Keratinocyte (primary cell): ENCODE measurements around the gene ZCCHC7.

Source experiments
- CTCF ChIP-seq, 3 experiments: IDR thresholded peaks in 1 of 3; conservative IDR thresholded peaks in 1 of 3; optimal IDR thresholded peaks in 1 of 3; 2 replicates in 2 of 3; 3 replicates in 1 of 3; pipeline versions ENCODE3 to v1.5.1; 2011; ENCODE audit warnings: low read length in 3 of 3, mild to moderate bottlenecking in 3 of 3, moderate library complexity in 2 of 3, control low read depth in 1 of 3, inconsistent platforms in 1 of 3; ENCODE audit not compliant: insufficient read depth in 2 of 3; ENCODE audit errors: extremely low read depth in 1 of 3
- EZH2 ChIP-seq: IDR thresholded peaks from one replicate; pipeline ENCODE4 v1.6.1; 2012; ENCODE audit warnings: inconsistent platforms, mild to moderate bottlenecking, low read length, moderate library complexity

GRCh38 chr9:37083654-37084053, 36.7 kb upstream of the ZCCHC7 start:
- no peak for TF ChIP-seq CTCF (optimal IDR thresholded peaks at IDR 0.05 in 1 of 3, IDR thresholded peaks at IDR 0.05 in 1 of 3, conservative IDR thresholded peaks at IDR 0.05 in 1 of 3; ENCODE audit: extremely low read depth in 1 of 3, insufficient read depth in 2 of 3, low read length in 3 of 3)
- no peak for TF ChIP-seq EZH2
